OCI-M2 (cell line): ENCODE data around the gene PKP2.
A peak's percentile ranks its signal among the peaks of the same experiment; 100 is the strongest.

Experiments
- DNase-seq: peaks from one replicate; lab custom pipeline; 2025; ENCODE audit not compliant: unreplicated experiment; lab: John Stamatoyannopoulos, UW

Gene PKP2

DNA sequence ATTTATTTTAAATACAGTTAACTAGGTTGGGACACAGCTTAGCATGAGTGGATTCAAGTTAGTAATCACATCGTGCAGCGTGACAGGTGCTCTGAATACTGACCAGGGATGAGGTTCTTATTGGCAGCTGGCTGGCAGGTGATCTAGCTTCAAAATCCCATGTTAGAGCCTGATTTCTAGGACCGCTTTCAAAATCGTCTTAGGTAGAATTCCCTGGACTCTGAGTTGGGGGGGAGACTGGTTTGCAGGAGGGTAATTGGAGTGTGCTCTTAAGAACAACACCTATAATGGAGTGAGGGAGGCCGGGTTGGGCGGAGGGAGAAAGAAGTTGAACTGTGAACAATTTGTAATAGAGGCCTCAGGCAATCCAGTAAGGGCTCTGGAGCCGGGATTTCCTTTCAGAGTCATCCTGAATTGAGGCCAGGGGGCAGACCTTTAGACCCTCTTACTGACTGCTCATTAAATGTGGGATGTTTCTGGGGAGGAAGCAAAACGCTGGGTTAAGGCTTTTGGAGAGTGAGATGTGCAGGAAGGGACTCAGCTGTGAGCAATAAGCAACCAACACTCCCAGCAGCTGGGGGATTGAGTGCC, 140.0 kb downstream of the PKP2 start:
- no peak for DNase-seq

DNA sequence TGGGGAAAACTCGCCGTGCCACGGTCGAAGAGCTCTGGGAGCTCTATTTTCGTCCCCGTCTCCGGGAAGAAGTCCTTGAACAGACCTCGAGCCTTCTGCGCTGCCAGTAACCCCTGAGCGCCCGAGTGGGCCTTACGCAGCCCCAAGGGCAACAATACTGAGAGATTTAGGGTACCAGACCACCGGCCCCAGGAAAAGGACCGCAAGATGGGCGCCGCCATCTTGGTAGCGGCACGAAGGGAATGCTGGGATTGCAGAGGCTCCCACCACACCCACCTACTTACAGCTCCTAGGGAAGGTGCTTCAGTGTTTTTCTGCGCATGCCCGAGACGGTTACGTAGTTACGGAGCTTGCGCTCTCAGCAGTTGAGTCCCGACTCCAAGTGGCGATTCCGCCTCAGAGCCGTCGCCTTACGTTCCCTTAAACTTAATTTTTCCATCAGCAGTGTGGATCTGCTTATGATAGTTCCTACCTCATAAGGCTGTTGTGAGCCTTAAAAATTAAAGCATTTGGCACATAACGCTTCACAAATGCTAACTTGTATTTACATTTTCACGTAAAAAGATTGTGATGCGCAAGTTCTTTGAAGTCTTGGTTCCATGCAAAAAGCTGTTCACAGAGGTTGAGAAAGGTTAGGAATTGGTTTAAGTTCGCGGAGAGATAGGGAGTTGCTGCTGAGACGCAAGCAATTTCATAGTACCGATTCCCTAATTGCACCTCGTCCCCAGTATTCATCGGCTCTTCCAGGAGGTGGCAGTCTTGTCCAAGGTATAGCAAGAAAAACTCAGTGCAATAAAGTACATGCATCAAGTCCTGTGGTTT, 140.7 kb downstream of the PKP2 start, which contains the start of gene YARS2:
Gene YARS2 (minus strand): TSS at position 244 of the 822 bp plus-strand sequence. CDS start 23 bp downstream, at position 221.
- DNase-seq, result peak; percentile 23

DNA sequence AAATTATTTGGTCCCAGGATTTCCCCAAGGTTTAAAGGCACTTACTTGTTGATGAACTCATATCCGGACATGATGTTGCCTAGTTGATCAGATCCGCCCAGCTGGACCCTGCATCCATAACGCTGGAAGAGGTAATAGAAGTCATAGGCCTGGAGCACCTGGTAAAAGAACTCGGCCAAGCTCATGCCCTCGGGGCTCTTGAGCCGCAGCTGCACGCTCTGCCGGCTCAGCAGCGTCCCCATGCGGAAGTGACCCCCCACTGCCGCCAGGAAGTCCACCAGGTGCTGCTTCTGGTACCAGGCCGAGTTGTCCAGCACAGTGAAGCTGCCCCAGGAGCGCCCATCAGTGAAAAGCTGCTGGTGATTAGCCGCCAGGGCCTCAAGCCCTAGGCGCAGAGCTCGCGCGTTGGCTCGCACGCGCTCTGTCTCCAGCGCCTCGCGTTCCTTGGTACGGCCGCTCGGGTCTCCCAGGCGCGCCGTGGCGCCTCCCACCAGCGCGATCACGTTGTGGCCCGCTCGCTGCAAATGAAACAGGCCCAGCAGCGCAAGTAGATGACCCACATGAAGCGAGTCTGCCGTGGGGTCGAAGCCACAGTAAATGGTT, 141.4 kb downstream of the PKP2 start:
- no peak for DNase-seq

DNA sequence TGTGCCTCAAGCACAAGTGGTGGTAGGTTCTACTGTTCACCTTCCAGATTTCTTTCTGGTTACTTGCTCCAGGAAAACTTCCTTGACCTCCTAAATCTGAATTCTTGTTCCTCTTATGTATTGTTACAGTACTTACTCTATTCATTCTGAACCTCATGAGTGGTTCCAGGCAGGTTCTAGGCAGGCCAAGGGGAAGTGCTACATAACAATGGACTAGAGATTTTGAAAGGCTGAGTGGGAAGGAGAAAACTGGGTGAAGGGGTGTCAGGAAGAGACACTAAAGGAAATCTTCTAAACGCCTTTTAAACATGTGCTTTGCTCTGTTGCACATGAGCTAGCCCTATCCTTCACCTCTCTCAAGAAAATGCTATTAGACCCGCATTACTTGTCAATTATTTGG, 142.5 kb downstream of the PKP2 start:
- DNase-seq, result no peak

DNA sequence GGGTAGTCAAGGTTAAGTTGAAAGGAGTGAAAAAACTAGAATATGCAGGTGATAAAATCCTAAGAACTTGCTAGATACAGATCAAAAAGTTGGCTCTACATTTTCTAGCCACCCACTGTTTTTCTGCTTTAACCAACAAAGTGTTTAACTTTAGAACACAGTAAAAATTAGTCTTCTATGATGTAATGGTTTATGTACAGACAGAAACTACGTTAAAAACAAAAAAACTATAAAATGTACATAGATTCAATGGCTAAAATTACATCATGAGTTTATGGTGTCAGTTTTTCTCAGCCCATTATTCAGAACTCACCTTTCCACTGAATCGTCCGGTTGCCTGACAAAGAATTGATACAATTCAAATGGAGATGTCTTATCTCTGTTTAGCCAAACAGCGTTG, 143.0 kb downstream of the PKP2 start:
- no peak for DNase-seq

DNA sequence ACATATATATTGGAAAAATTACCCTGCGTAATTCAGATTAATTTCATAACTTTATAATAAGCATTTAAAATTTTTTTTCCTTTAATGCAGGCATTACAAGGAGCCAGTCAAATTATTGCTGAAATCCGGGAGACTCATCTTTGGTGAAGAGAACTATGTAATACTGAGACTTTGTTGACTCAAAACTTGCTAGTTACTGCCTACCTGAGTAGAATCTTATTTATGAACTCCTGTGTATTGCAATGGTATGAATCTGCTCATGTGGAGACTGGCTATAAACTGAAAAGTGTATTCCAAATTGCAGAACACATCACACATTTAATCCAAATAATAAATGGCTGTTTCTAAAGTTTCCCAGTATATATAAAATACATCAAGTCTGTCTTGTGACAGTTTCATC, 153.3 kb downstream of the PKP2 start:
- DNase-seq, result no peak

DNA sequence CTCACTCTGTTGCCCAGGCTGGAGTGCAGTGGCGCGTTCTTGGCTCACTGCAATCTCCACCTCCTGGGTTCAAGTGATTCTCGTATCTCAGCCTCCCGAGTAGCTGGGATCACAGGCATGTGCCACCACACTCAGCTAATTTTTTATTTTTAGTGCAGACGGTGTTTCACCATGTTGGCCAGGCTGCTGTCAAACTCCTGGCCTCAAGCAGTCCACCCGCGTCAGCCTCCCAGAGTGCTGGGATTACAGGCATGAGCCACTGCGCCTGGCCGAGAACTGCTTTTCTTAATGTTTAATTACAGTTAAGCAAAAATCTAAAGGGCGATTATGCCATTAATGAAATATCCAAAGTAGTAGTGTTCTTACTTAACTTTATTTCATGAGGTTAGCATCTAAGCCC, 154.4 kb downstream of the PKP2 start:
- no peak for DNase-seq
